Endothelial cell of umbilical vein (primary cell): Measurements from ENCODE around the gene OPCML.

Source experiments
- EZH2 ChIP-seq: IDR thresholded peaks from 2 replicates; pipeline ENCODE4 v1.6.1; 2012; ENCODE audit warnings: borderline replicate concordance, low read depth, mild to moderate bottlenecking, moderate library complexity, low read length, inconsistent platforms; ENCODE audit not compliant: severe bottlenecking
- GATA2 ChIP-seq: IDR thresholded peaks from 2 replicates; pipeline ENCODE4 v1.7.0; 2011; ENCODE audit warnings: low read depth, mild to moderate bottlenecking, moderate library complexity, mixed read lengths, low read length; ENCODE audit not compliant: insufficient read length, insufficient read depth
- MAX ChIP-seq: IDR thresholded peaks from 2 replicates; pipeline ENCODE4 v1.6.1; 2011; ENCODE audit not compliant: insufficient read depth, insufficient read length
- POLR2A ChIP-seq: IDR thresholded peaks from 2 replicates; pipeline ENCODE4 v1.6.1; 2012; ENCODE audit warnings: low read depth, mild to moderate bottlenecking, control low read depth, low read length
- POLR2AphosphoS5 ChIP-seq: IDR thresholded peaks from 2 replicates; pipeline ENCODE4 v1.6.1; 2012; ENCODE audit warnings: low read depth, mild to moderate bottlenecking, control low read depth, low read length, moderate library complexity; ENCODE audit not compliant: insufficient read depth
- TF ChIP-seq, protein P1 (sequence below), 2 donors: IDR thresholded peaks; 1 replicate in 1 of 2; 2 replicates in 1 of 2; pipeline ENCODE4 v1.5.1; 2011; ENCODE audit warnings: low read length in 2 of 2, mild to moderate bottlenecking in 2 of 2, moderate library complexity in 2 of 2, control low read depth in 1 of 2, inconsistent platforms in 1 of 2, low read depth in 1 of 2; ENCODE audit not compliant: insufficient read depth in 1 of 2; ENCODE audit errors: extremely low read depth in 1 of 2

DNA sequence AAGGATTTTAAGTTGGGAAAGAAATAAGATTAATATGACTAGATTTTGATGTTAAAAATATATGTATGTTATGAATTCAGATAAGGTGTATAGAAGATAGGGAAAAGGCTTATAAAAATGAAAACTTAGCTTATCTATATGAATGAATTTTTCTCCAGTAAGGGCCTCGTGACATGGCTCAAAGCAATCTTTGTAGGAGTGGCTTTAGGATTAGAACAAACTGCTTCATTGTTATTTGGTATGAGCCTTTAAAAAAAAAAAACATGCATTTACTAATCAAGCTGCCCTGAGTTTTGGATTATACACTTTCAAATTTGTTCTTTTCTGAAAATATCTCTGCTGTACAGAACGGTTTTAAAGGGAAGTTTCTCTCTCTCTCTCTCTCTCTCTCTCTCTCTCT, 905.9 kb downstream of the OPCML start:
- TF ChIP-seq EZH2 (no peak), POLR2A (no peak), MAX (no peak), POLR2AphosphoS5 (no peak), GATA2 (no peak)
- TF ChIP-seq, protein P1, sequence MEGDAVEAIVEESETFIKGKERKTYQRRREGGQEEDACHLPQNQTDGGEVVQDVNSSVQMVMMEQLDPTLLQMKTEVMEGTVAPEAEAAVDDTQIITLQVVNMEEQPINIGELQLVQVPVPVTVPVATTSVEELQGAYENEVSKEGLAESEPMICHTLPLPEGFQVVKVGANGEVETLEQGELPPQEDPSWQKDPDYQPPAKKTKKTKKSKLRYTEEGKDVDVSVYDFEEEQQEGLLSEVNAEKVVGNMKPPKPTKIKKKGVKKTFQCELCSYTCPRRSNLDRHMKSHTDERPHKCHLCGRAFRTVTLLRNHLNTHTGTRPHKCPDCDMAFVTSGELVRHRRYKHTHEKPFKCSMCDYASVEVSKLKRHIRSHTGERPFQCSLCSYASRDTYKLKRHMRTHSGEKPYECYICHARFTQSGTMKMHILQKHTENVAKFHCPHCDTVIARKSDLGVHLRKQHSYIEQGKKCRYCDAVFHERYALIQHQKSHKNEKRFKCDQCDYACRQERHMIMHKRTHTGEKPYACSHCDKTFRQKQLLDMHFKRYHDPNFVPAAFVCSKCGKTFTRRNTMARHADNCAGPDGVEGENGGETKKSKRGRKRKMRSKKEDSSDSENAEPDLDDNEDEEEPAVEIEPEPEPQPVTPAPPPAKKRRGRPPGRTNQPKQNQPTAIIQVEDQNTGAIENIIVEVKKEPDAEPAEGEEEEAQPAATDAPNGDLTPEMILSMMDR (IDR thresholded peaks at IDR 0.05; ENCODE audit: extremely low read depth in 1 of 2, insufficient read depth in 1 of 2, low read depth in 1 of 2, low read length in 2 of 2) = no peak
